Lower lobe of right lung (tissue), 2 donors: ENCODE results near the gene WDR19. TPM values are rescaled to one million over a fixed set of nuclear protein-coding genes. Genes with fewer than 3 reads are reported as not detected.
"Not testable (repeated sequence)": the region's sequence is repeated elsewhere in the genome, so short reads cannot be mapped to it uniquely, and the experiment has no call there.

ENCODE experiments used
- ATAC-seq, 2 donors: fragments of 200-7000 bp; cut with Tn5 transposase; one replicate each; pipeline ENCODE4 v1.9.1; 2020 to 2022; ENCODE audit warnings: mild to moderate bottlenecking in 2 of 2, moderate library complexity in 2 of 2
- DNase-seq: peaks from one replicate; pipeline ENCODE4 v3.0.0-alpha.2; 2020
- H3K27ac ChIP-seq: fragments of 200-600 bp; one replicate; pipeline ENCODE4 v1.8.0; 2022
- H3K27me3 ChIP-seq: fragments of 200-600 bp; one replicate; pipeline ENCODE4 v1.8.0; 2022; ENCODE audit warnings: low read depth
- H3K36me3 ChIP-seq: fragments of 200-600 bp; one replicate; pipeline ENCODE4 v1.8.0; 2022; ENCODE audit warnings: mild to moderate bottlenecking
- H3K4me1 ChIP-seq: fragments of 200-600 bp; one replicate; pipeline ENCODE4 v1.8.0; 2022
- H3K4me3 ChIP-seq: fragments of 200-600 bp; one replicate; pipeline ENCODE4 v1.8.0; 2022; ENCODE audit warnings: mild to moderate bottlenecking
- H3K9me3 ChIP-seq: fragments of 200-600 bp; one replicate; pipeline ENCODE4 v1.8.0; 2022
- CTCF ChIP-seq: fragments of 200-600 bp; IDR thresholded peaks from one replicate; pipeline ENCODE4 v1.8.0; 2022; ENCODE audit warnings: antibody characterized with exemption, mild to moderate bottlenecking
- intact Hi-C: fragments of 100-400 bp; cut with DNase I; formaldehyde crosslinking; loops from one replicate; pipeline ENCODE4 v1.11.0; 2022
- long read RNA-seq: library from polyadenylated mRNA; unstranded; transcript quantifications from one replicate; pipeline ENCODE4 v2.0.0, GENCODE V29; 2021
- total RNA-seq: library from RNA; stranded (reverse); fragmentation: NEBNext Ultra II Directional; extraction: Animal tissue kit (Norgen Biotek cat#: 25700); gene quantifications from one replicate; pipeline ENCODE4 v1.2.1, GENCODE V29; 2021
- donor health status: DM: no; HTN: yes; CAD: no; lungs with severe emphysema.

WDR19 gene
- 40.1 TPM for total RNA-seq
- long read RNA-seq, full-length matches to known transcripts: 11 of 18 reads
- long read RNA-seq, partial matches to known transcripts: 4 of 18 reads
- long read RNA-seq, other reads (novel, unspliced or antisense): 3 of 18 reads

GRCh38 chr4:39181905-39182638 is at the start of gene WDR19:
Gene WDR19, plus strand, starts transcription at chr4:39182529. Its CDS starts 29 bp downstream, at chr4:39182558.
- Histone ChIP-seq H3K4me1 (peaks cover 17% of the 10 kb centered on the region), H3K9me3 (no peaks in the 10 kb centered on the region), H3K27ac (peak within 1 kb of the TSS; percentile 70), H3K4me3 (peak within 1 kb of the TSS; percentile 78), H3K27me3 (no peaks in the 10 kb centered on the region), H3K36me3 (peaks cover 10% of the 10 kb centered on the region)
- ATAC-seq (peak; percentile 100), DNase-seq (peak; percentile 99)
- TF ChIP-seq CTCF: peak; percentile 52
- intact Hi-C loops: no loop called here

GRCh38 chr4:39133623-39134022 is 48.7 kb upstream of the WDR19 start:
- no peak for TF ChIP-seq CTCF
- Histone ChIP-seq H3K4me1 (peaks cover 8% of the 10 kb centered on the region), H3K9me3 (no peaks in the 10 kb centered on the region), H3K36me3 (no peaks in the 10 kb centered on the region), H3K27ac (no peak overlapping the region), H3K4me3 (no peak overlapping the region), H3K27me3 (no peaks in the 10 kb centered on the region)
- no peak for DNase-seq
- intact Hi-C loops: no loop called here
- no peak for ATAC-seq

DNA sequence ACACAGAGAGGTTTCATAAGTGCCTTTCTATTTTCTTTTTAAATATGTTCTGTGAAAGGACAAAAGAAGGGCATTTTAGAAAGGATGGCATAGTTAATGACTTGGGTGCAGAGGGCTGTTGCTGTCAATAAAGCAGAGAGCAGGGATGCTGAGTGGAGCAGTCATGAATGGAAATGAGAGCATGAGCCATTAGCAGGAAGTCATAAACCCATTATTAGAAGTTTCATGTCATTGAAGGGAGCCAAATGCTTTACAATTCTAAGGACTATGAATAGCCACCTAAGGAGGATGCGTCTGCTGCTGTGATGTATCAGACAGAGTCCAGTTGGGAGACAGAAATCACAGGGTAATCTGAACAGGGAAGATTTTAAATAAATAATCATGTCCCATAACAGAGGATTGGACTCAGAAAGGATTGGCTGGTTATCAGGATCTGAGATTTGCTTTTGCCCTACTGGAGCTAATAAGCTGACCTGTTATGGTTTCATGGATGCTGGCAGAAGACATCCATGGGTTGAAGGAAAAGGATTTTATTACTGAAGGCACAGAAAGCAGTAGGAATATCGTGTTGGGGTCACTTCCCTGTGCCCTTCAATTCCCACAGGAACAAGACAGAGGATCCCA is 47.5 kb upstream of the WDR19 start:
- H3K4me1 ChIP-seq: peaks cover 8% of the 10 kb centered on the region
- no peak for DNase-seq
- no peaks in the 10 kb centered on the region for H3K36me3 ChIP-seq
- no peaks in the 10 kb centered on the region for H3K9me3 ChIP-seq
- no peak overlapping the region for H3K27ac ChIP-seq
- intact Hi-C loops: no loop called here
- H3K4me3 ChIP-seq: no peak overlapping the region
- no peaks in the 10 kb centered on the region for H3K27me3 ChIP-seq
- no peak for TF ChIP-seq CTCF
- ATAC-seq: no peak

- intact Hi-C loops, ATAC-seq, H3K4me3 ChIP-seq, H3K9me3 ChIP-seq, H3K4me1 ChIP-seq, H3K36me3 ChIP-seq, H3K27me3 ChIP-seq, H3K27ac ChIP-seq, DNase-seq: not testable (repeated sequence)
Observed at GRCh38 chr4:39138227-39138626, 44.1 kb upstream of the WDR19 start.

GRCh38 chr4:39146211-39146610 is 36.1 kb upstream of the WDR19 start:
- H3K27me3 ChIP-seq: no peaks in the 10 kb centered on the region
- H3K9me3 ChIP-seq: no peaks in the 10 kb centered on the region
- no peak overlapping the region for H3K27ac ChIP-seq
- ATAC-seq: no peak
- DNase-seq: no peak
- no peaks in the 10 kb centered on the region for H3K4me1 ChIP-seq
- no peaks in the 10 kb centered on the region for H3K36me3 ChIP-seq
- no peak for TF ChIP-seq CTCF
- intact Hi-C loops: no loop called here
- H3K4me3 ChIP-seq: no peak overlapping the region

DNA sequence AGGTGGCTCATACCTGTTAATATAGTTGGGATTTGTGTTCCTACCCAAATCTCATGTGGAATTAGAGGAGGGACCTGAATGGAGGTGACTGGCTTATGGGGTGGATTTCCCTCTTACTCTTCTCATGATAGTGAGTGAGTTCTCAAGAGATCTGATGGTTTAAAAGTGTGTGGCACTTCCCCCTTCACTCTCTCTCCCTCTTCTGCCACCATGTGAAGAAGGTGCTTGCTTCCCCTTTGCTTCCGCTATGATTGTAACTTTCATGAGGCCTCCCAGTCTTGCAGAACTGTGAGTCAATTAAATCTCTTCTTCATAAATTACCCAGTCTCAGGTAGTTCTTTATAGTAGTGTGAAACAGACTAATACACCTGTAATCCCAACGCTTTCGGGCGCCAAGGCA is 28.3 kb upstream of the WDR19 start:
- no peaks in the 10 kb centered on the region for H3K36me3 ChIP-seq

More for the DNA sequence above, 28.3 kb upstream of the WDR19 start:
- H3K27me3 ChIP-seq: no peaks in the 10 kb centered on the region
- no peak overlapping the region for H3K4me3 ChIP-seq
- ATAC-seq (no peak), DNase-seq (no peak)
- H3K9me3 ChIP-seq: no peaks in the 10 kb centered on the region
- no peak overlapping the region for H3K27ac ChIP-seq
- TF ChIP-seq CTCF: no peak
- H3K4me1 ChIP-seq: no peaks in the 10 kb centered on the region
- intact Hi-C loops: no loop called here
